GM19452 (cell line): ENCODE results near the gene TTC7B.
"Not testable (repeated sequence)": the region's sequence is repeated elsewhere in the genome, so short reads cannot be mapped to it uniquely, and the experiment has no call there.

Experiments
- ATAC-seq: cut with Tn5 transposase; IDR thresholded peaks from one replicate; pipeline ENCODE4 v1.9.1; 2021; ENCODE audit not compliant: unreplicated experiment

The TTC7B gene, protein sequence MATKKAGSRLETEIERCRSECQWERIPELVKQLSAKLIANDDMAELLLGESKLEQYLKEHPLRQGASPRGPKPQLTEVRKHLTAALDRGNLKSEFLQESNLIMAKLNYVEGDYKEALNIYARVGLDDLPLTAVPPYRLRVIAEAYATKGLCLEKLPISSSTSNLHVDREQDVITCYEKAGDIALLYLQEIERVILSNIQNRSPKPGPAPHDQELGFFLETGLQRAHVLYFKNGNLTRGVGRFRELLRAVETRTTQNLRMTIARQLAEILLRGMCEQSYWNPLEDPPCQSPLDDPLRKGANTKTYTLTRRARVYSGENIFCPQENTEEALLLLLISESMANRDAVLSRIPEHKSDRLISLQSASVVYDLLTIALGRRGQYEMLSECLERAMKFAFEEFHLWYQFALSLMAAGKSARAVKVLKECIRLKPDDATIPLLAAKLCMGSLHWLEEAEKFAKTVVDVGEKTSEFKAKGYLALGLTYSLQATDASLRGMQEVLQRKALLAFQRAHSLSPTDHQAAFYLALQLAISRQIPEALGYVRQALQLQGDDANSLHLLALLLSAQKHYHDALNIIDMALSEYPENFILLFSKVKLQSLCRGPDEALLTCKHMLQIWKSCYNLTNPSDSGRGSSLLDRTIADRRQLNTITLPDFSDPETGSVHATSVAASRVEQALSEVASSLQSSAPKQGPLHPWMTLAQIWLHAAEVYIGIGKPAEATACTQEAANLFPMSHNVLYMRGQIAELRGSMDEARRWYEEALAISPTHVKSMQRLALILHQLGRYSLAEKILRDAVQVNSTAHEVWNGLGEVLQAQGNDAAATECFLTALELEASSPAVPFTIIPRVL

DNA sequence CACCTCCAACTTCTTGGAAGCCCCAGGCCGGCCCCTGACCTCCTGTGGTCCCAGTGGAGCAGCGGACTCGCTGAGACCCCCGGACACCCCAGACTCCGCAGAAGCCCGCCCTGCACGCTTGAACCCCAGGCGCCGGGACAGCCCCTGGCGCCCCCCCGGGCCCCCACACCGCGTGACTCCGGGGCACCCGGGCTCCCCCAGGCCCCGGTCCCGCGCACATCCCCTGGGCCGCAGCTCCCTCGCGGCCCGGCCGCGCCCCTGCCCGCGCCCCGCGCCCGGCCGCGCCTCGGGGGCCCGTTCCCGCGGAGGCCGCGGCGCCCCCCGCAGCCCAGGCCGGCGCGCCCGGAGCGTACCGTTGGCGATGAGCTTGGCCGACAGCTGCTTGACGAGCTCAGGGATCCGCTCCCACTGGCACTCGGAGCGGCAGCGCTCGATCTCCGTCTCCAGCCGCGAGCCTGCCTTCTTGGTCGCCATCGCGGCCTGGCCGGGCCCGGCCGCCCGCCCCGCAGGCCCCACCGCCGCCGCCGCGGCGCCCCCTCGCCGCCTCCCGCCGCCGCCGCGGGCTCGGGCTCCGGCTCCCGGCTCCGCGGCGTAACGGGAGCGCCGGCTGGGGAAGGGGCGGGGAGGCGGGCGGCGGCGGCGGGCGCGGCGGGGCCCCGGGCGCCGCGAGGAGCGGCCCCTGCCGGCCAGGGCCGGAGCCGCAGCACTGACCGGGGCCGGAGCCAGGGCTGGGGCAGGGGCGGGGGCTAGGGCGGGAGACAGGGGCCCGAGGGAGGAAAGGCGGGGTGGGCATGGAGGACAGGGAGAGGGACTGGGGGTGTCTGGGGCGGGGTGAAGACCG, at the start of gene TTC7B:
Gene TTC7B (minus strand): TSS at position 609 of the 841 bp plus-strand sequence. CDS start 135 bp downstream, at position 474.
- ATAC-seq, result no peak

DNA sequence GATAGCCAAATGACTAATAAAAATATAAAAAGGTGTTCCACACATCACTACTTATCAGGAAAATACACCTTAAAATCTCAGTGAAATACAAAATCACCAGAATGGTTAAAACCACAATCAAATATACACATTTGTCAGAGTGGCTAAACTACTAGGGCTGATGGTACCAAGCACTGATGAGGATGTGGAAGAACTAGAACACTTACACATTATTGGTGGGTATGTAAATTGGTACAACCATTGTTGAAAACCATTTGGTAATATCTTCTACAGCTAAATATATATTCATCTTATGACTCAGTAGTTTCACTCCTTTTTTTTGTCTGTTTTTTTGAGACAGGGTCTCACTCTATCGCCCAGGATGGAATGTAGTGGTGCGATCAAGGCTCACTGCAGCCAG, 48.5 kb upstream of the TTC7B start:
- no peak for ATAC-seq

DNA sequence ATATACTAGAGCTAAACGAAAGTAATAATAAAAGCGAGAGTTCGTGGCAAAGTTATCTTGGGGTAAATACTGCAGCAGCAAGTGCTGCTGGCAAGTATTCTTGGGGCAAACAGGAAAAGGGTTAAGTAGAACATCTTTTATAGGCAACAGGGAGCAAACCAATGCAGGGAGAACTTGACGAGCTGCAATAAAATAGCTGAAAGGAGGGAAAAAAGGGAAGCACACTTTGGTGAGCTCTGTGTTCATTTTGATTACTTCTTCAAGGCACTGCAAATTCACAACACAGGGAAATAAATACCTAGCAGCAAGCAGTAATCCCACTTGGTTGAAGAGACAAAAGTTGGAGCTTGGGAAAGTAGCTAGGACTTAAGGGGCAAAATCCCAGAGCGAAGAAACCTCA, 42.3 kb upstream of the TTC7B start:
- no peak for ATAC-seq

DNA sequence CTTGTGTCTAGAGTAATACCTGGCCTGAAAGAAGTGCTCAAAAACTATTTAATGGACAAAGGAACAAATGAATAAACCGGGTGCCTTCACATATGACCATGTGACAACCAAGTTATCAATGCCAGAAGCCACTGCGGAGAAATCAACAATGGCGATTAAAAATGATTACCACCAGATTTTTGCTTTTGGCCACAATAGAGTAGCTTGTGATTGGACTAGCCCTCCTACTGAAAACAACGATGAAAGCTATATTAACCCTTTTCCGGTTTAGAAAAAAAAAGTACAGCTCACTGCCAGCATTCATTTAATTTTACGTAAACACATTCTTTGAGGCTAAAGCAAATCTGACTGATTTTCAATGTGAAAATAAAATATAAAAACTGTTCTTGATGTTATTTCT, 41.6 kb upstream of the TTC7B start:
- ATAC-seq, result no peak

DNA sequence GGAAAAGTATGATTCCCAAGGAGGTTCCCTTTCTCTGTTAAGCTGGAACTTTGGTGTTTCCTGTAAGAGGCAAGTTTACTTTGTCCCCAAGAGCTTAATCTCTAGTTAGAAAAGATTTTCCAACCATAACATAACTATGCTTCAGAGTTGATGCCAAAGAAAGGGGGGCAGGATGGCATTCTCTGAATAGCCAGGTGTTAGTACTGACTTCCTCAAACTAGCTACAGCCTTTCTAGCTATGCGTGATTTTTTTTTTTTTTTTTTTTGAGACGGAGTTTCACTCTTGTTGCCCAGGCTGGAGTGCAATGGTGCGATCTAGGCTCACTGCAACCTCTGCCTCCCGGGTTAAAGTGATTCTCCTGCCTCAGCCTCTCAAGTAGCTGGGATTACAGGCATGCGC, 39.9 kb upstream of the TTC7B start:
- ATAC-seq, result not testable (repeated sequence)

DNA sequence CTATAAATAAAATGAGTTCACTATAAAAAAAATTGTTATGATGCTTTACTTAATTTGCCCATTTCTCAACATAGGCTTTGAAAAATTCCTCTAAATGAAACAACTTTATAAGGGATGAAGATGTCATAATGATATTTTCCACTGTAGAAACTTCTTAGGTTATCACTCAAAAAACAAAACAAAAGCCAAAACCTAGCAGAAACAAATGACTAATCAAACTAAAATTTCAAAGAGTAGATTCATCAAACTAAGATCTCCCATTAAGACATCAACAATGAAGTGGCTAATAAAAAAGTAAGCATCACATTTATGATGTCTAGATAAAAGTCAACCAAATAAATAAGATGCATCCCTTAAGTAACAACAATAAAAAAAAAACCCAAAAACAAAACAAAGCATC, 36.9 kb upstream of the TTC7B start:
- ATAC-seq, result no peak

DNA sequence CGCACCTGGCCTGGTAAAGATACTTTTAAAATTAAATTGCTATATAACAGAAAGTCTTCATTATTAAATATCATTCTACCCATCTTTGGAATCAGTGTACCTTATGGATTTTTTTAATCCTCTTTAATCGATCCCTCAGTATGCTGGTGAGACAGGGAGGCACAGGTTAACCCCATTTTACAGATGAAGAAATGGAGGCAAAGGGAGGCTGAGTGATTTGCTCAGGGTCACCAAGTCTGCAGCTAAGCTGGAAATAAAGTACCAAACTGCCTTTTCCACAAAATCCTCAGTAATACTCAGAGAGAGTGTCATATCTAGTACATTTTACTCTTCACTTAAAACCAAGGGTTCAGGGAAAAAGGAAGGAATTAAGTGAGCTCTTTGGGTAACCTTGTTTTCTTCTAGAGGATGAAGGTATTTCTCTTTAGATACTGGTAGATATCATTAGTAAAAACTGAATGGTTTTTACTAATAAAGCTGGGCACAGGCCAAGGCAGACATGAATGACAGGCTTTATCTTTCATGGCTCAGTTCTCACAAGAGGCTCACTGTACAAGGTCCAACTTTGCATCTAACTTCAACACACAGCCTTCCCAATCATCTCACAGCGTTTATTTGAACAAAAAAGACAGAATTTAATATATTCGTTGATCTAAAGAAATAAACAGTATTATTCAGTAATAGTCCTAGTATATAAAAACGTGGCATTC, 35.3 kb upstream of the TTC7B start:
- no peak for ATAC-seq

DNA sequence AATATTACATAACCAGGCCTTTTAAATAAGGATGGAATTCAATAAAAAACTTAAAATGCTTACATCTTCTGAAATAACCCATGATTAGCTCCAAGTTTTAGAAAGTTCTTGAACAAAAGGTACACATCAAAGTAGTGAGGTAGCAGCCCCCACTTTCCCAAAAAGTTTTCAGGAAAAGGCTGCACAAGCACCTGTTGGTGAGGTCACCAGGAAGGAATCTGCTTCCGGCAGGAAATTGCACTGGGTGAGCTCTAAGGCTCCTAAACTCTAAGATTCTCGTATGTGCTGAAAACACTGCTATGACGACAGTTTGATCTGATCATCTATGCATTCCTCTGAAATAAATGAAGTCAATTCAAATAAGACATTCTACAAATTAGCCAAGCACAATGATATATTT, 34.3 kb upstream of the TTC7B start:
- ATAC-seq, result no peak

DNA sequence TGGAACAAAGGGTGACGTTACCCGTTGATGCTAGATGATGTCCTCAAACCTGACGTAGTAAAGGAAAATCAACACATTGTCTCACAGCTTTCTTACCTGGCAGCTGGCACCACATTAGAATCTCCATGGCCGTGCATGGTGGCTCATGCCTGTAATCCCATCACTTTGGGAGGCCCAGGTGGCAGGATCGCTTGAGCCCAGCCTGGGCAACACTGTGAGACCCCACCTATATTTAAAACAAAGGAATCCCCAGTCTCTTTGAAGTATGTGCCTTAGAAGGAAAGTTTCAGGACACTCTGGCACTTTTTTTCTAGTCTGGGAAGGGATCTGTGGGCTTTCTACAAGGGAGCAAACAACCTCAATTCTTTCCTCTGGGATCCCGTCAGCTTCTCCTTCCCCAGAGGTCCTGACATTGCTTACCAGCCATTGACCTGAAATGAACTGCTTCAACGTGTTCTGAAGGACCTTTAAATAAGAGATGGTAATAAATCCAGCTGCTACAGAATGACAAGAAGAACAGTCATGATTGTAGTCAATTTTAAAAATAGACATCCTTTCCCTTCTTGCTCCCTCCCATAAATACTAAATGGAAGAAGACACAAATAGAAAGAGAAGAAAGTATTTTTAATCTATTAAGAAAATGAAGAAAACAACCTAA, 33.7 kb upstream of the TTC7B start:
- ATAC-seq, result no peak

DNA sequence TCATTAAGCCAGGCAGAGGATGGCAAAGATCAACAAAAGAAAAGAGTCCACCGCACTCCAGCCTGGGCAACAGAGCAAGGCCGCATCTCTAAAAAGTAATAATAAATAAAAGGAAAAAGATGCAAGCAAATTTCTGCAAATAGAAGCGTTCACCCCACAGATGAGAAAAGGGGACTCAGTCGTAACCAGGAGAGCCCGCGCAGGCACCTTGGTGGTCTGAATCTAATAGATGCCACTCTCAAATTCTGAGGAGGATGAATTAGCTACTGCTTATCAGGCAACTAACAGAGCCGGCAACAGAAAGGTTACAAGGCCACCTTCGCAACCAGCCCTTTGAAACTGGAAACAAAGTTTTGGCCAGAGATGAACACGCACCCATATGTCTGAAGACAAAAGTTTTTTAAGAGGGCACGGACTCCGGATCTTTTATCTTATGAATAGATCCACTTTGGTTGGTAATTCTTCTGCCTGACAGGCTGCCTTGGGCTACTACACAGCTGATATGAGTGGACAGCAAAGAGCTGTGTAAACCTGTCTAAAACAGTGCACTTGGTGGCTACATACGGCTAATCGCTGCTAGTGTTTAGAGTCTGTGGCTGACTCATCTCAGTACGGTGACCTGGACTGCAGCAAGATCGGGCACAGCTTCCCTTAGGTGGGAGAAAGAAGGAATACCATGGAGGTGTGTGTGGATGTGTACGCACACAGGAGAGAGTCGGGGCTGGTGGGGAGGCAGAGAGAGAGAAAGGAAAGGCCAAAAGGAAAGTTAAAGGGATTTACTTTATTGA, 32.9 kb upstream of the TTC7B start:
- no peak for ATAC-seq

DNA sequence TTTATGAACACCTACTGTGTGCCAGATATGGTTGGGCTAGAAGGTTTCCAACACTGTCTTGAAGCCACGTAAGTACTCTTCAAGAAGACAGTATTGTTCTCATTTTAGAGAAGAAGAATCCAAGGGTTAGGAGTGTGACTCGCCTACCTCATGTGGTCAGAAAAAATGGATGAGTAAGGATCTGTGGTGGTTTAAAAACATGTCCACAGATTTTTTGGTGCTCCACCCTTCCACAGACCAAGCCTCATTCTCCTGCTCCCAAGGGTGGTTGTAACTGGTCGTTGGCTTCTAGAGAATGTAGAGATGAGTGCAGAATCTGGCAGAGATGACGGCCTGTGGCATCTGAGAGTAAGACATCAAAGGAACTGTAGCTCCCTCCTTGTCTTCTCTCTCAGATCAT, 30.3 kb upstream of the TTC7B start:
- ATAC-seq, result no peak

DNA sequence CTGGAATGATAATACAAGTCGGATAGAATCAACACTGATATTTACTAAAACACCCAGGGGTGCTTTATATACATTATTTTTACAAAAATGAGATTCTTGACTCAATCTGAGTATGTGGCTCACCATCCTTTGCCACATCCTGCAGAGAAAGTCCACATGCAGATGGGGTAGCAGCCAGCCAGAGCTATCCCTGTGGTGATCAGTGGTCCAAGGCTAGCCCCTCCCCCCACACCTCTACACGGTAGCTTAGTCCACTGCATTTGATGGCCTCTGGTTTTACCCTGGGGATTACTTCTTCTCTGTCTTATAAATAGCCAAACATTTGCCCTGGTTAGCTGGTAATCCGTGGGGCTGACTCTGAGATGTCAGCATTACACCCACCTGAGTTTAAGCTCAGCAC, 28.1 kb upstream of the TTC7B start:
- ATAC-seq, result no peak

DNA sequence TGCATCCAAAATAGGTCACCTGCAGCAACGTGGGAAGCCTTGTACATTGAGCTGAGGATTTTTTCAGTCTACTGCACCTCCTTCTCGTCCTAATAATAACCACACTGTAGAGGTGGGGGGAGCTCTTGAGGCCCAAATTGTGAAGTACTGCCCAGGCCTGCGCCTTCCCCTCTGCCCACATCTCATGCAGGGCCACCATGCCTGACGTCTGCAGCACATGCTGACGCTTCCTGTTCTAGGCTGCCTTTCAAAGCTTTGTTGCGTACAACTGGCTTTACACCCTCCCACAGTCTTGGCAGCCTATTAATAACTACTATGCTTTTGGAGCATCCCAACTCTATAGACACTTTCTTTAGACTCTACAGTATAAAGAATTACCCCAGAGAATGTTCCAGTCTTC, 26.5 kb upstream of the TTC7B start:
- no peak for ATAC-seq

DNA sequence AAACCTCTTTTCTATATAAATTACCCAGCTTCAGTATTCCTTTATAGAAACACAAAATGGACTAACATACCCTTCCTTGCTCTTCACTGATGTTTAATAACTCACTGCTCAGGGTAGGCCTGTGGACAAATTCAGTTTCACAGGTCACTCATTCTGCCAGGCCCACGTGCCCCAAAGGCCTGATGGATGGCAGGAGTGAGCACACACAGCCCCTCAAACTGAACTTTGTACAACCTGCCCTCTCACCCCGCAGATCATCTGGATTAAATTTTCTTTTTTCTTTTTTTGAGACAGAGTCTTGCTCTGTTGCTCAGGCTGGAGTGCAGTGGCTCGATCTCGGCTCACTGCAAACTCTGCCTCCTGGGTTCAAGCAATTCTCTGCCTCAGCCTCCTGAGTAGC, 24.4 kb upstream of the TTC7B start:
- ATAC-seq, result not testable (repeated sequence)

DNA sequence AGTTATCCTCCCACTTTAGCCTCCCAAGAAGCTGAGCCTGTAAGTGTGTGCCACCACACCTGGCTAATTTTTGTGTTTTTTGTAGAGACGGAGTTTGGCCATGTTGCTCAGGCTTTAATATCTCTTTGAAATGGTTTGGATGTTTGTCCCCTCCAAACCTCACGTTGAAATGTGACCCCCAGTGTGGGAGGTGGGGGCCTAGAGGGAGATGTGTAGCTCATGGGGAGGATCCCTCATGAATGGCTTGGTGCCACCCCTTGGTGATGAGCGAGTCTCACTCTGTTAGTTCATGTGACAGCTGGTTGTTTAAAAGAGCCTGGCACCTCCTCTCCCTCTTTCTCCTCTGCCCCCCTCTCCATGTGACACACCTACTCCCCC, 23.6 kb upstream of the TTC7B start:
- no peak for ATAC-seq

DNA sequence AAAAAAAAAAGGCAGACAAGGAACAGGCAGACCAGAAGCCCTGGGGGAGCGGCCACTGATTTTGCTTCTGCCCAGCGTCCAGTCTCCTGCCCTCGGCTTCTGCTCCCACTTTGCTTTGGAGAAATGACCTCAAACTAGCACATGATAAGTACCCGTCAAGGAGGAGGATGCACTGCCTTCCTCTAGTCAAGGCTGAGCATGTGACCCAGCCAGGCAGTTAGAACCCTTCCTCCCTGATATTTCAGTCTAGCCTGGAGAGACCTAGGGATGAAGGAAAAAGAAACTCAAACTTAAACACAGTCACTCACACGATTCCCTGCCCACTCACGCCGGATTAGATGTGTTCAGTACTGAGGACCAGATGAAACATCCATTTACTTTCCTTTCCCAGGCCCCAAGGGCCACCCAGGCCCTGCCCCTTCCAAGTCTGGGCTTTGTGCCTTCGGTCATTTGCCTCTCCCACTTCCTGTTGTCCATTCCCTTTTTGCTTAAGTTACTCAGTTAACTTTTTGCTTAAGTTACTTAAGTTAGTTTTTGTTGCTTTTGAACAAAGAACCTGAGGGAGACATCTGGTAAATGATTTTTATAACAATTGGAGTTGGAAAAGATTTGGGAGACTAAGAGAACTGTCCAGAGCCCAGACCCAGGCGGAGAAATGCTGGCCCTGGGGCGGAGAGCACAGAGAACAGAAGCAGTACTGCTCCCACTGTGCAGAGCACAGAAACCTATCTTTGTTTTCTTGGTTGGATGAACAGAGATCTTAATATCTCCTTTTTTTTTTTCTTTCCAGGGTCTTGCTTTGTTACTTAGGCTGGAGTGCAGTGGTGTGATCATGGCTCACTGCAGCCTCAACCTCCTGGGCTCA, 23.0 kb upstream of the TTC7B start:
- ATAC-seq, result no peak

DNA sequence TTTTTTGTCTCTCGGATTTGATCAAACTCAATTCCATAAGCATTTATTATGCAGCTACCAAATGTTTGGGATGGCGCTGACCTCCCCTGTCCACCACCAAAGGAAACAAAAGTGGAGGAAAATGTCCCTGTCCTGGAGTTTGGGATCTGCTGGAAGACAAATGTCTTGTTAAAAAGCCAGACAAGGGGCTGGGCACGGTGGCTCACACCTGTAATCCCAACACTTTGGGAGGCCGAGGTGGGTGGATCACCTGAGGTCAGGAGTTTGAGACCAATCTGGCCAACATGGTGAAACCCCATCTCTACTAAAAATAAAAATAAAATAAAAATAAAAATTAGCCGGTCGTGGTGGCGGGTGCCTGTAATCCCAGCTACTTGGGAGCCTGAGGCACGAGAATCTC, 22.3 kb upstream of the TTC7B start:
- ATAC-seq, result not testable (repeated sequence)

DNA sequence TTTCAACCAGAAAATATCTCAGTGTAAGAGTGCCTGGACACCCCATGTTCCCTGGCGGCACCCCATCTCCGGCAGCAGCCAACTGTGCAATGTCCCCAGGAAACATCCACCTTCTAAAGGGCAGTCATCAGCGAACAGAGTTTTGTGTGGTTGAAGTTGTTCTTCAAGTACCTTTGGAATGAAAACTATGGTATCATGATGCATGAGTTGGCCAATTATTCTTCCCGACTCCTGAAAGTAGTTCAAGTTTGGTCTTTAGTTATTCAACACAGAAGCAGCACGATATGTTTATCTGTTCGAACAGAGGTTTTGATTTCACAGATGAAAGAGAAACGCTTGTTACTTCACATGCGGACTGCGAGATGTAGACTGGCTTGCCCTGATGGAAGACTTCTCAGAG, 21.1 kb upstream of the TTC7B start:
- no peak for ATAC-seq

DNA sequence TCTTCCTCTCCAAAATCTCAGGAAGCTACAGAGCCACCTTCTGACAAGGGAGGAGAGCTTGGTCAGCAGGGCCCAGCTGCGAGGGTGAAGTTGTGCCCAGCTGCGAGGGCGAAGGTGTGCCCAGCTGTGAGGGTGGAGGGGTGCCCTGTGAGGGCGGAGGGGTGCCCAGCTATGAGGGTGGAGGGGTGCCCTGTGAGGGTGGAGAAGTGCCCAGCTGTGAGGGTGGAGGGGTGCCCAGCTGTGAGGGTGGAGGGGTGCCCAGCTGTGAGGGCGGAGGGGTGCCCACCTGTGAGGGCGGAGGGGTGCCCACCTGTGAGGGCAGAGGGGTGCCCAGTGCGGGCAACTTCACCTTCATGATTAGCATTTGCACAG, 20.4 kb upstream of the TTC7B start:
- no peak for ATAC-seq
